GM12878 (cell line): Measurements from ENCODE around the gene ANAPC4. TPM values are rescaled to one million over a fixed set of nuclear protein-coding genes. Genes with fewer than 3 reads are reported as not detected.

Source experiments
- ATAC-seq: fragments of 200-7000 bp; cut with Tn5 transposase; 3 replicates; pipeline ENCODE4 v1.9.1; 2020; ENCODE audit warnings: mild to moderate bottlenecking, moderate library complexity
- BruUV-seq: library from RNA; stranded (reverse); fragments of 400-500 nt; replicated peaks from 2 replicates; lab custom pipeline; 2021; lab: Mats Ljungman, UMichigan
- CTCF ChIA-PET: fragments of 300-600 bp; sonication (Branson Sonifier 250); formaldehyde crosslinking; extraction: SDS; loops from one replicate; lab custom pipeline; 2021; ENCODE audit warnings: inconsistent platforms; lab: Yijun Ruan, JAX
- POLR2A ChIA-PET: fragments of 350-600 bp; formaldehyde crosslinking; extraction: SDS; loops from one replicate; lab custom pipeline; 2021; ENCODE audit warnings: inconsistent platforms; lab: Charles Lee
- RAD21 ChIA-PET: fragments of 300-600 bp; sonication (Branson Sonifier 250); formaldehyde crosslinking; loops from one replicate; lab custom pipeline; 2023; ENCODE audit warnings: antibody characterized with exemption; ENCODE audit not compliant: unreplicated experiment; lab: Charles Lee
- SMC1A ChIA-PET: fragments of 300-600 bp; sonication (Branson Sonifier 250); formaldehyde crosslinking; loops from one replicate; lab custom pipeline; 2023; ENCODE audit not compliant: unreplicated experiment, uncharacterized antibody; lab: Charles Lee
- DNase-seq: peaks from one replicate; pipeline ENCODE4 v3.0.0-alpha.2; 2011; ENCODE audit warnings: low read depth, low spot score
- FAIRE-seq: peaks from 3 replicates; lab custom pipeline; 2011; peaks lifted over from hg19 to GRCh38; lab: Jason Lieb, UNC
- H2AFZ ChIP-seq: 2 replicates; pipeline ENCODE4 v1.6.0; 2011; ENCODE audit warnings: low read depth, low read length, control low read depth; ENCODE audit not compliant: control insufficient read depth
- H3K27ac ChIP-seq: 2 replicates; pipeline ENCODE4 v1.5.1; 2011; ENCODE audit warnings: control low read depth; ENCODE audit not compliant: control insufficient read depth, insufficient read depth
- H3K27me3 ChIP-seq, 2 experiments: replicated peaks in 1 of 2; 2 replicates each; pipeline versions ENCODE4 v1.6.0 to v1.6.1; 2011; ENCODE audit warnings: low read length in 1 of 2; ENCODE audit not compliant: control insufficient read depth in 2 of 2, insufficient read depth in 2 of 2
- H3K36me3 ChIP-seq, 2 experiments: 2 replicates each; pipeline ENCODE4 v1.5.1; 2011; ENCODE audit warnings: low read length in 1 of 2; ENCODE audit not compliant: control insufficient read depth in 2 of 2, insufficient read depth in 2 of 2
- H3K4me1 ChIP-seq: 2 replicates; pipeline ENCODE4 v1.6.1; 2011; ENCODE audit warnings: mild to moderate bottlenecking, low read length, moderate library complexity, mixed read lengths; ENCODE audit not compliant: control insufficient read depth, insufficient read depth
- H3K4me2 ChIP-seq: 2 replicates; pipeline ENCODE4 v1.6.0; 2011; ENCODE audit warnings: control low read depth; ENCODE audit not compliant: control insufficient read depth, insufficient read depth
- H3K4me3 ChIP-seq: fragments of 200-600 bp; sonication (generic); 2 replicates; pipeline ENCODE4 v1.5.1; 2016
- H3K79me2 ChIP-seq: 2 replicates; pipeline ENCODE4 v1.6.0; 2011; ENCODE audit warnings: low read length; ENCODE audit not compliant: control insufficient read depth, insufficient read depth
- H3K9ac ChIP-seq: 2 replicates; pipeline ENCODE4 v1.8.0; 2011; ENCODE audit warnings: low read length, control low read depth, mixed read lengths; ENCODE audit not compliant: control insufficient read depth, insufficient read depth
- H3K9me3 ChIP-seq: replicated peaks from 3 replicates; pipeline ENCODE4 v1.5.1; 2011; ENCODE audit warnings: mild to moderate bottlenecking, low read length; ENCODE audit not compliant: control insufficient read depth, insufficient read depth
- H4K20me1 ChIP-seq: 2 replicates; pipeline ENCODE4 v1.6.0; 2011; ENCODE audit not compliant: control insufficient read depth, insufficient read depth
- CBX5 ChIP-seq: sonication (generic); IDR thresholded peaks from 2 replicates; pipeline ENCODE4 v1.6.1; 2016; ENCODE audit warnings: low read depth, moderate library complexity, mild to moderate bottlenecking, inconsistent platforms
- E4F1 ChIP-seq: fragments of 450-650 bp; IDR thresholded peaks from 2 replicates; pipeline ENCODE4 v1.6.1; 2018; ENCODE audit warnings: borderline replicate concordance, mild to moderate bottlenecking; ENCODE audit not compliant: partially characterized antibody
- ETV6 ChIP-seq, 2 experiments: fragments of 450-650 bp in 1 of 2; IDR thresholded peaks in 1 of 2; conservative IDR thresholded peaks in 1 of 2; 2 replicates each; pipeline ENCODE4 v1.6.1; 2014; ENCODE audit warnings: antibody characterized with exemption in 1 of 2, borderline replicate concordance in 1 of 2, low read depth in 1 of 2, mild to moderate bottlenecking in 1 of 2, moderate library complexity in 1 of 2
- MEF2A ChIP-seq: IDR thresholded peaks from 2 replicates; pipeline ENCODE4 v1.6.1; 2011; ENCODE audit warnings: low read depth, mild to moderate bottlenecking, low read length, moderate library complexity; ENCODE audit not compliant: insufficient read depth
- MEF2B ChIP-seq: fragments of 450-650 bp; IDR thresholded peaks from 2 replicates; pipeline ENCODE4 v1.6.1; 2018; ENCODE audit warnings: mild to moderate bottlenecking, moderate library complexity; ENCODE audit not compliant: partially characterized antibody, poor library complexity, severe bottlenecking
- MTA2 ChIP-seq: fragments of 450-650 bp; IDR thresholded peaks from 2 replicates; pipeline ENCODE4 v1.6.1; 2016; ENCODE audit warnings: low read depth, mild to moderate bottlenecking, moderate library complexity
- RBBP5 ChIP-seq: fragments of 200-600 bp; sonication (generic); conservative IDR thresholded peaks from 2 replicates; pipeline ENCODE4 v1.6.1; 2016
- SREBF2 ChIP-seq: IDR thresholded peaks from 2 replicates; pipeline ENCODE4 v1.6.1; 2012; ENCODE audit warnings: mild to moderate bottlenecking, low read length
- WGBS: methylation state at CpG from one replicate; pipeline ENCODE4 v1.1.6; 2016; ENCODE audit warnings: low lambda C conversion rate; ENCODE audit not compliant: insufficient replicate concordance, insufficient coverage; ENCODE audit errors: missing lambda C conversion rate; 5-methylcytosine and 5-hydroxymethylcytosine counted together
- in situ Hi-C: fragments of 300-500 bp; cut with MboI; formaldehyde crosslinking; loops from 9 replicates; pipeline ENCODE4 v1.14.3; 2018; ENCODE audit warnings: mixed read lengths
- intact Hi-C: fragments of 100-400 bp; cut with micrococcal nuclease; formaldehyde crosslinking; loops from one replicate; pipeline ENCODE4 v1.14.2; 2022; ENCODE audit not compliant: unreplicated experiment
- polyA plus RNA-seq, 11 experiments: library from polyadenylated mRNA; depleted of rRNA in 4 of 11; unstranded in 6 of 11; stranded (reverse) in 5 of 11; fragments of >200 nt; fragmentation: Nextera tagmentation in 4 of 11; fragmentation: Illumina TruSeq in 1 of 11; extraction: Ambion mirVana in 4 of 11; extraction: Trizol in 1 of 11; gene quantifications; 1 replicate in 1 of 11; 2 replicates in 10 of 11; pipeline versions ENCODE4 v1.2.1 to v1.2.3, GENCODE V29; 2011 to 2016; ENCODE audit warnings: inconsistent platforms in 2 of 11, missing spikeins in 2 of 11, low read depth in 1 of 11
- total RNA-seq, 4 experiments: library from RNA; depleted of rRNA in 3 of 4; stranded (reverse); fragments of >200 nt in 3 of 4; fragmentation: Illumina TruSeq in 1 of 4; extraction: Trizol in 1 of 4; gene quantifications; 2 replicates each; pipeline versions ENCODE4 v1.2.1 to v1.2.3, GENCODE V29; 2013 to 2021
- TF ChIP-seq, protein P1 (sequence below): fragments of 150-350 bp; IDR thresholded peaks from 2 replicates; pipeline ENCODE4 v1.6.1; 2016; ENCODE audit warnings: low read depth, low read length
- TF ChIP-seq, protein P2 (sequence below): IDR thresholded peaks from 2 replicates; pipeline ENCODE4 v1.6.1; 2012; ENCODE audit warnings: low read depth, low read length, improper control_type of control experiment

ANAPC4 gene
- total and polyA plus RNA-seq, 10 of the 15 experiments (the other 5 are each of a cell fraction or from before 2014, with no cell fraction given), result 16.3 to 50.2 (median 29.9) TPM

DNA sequence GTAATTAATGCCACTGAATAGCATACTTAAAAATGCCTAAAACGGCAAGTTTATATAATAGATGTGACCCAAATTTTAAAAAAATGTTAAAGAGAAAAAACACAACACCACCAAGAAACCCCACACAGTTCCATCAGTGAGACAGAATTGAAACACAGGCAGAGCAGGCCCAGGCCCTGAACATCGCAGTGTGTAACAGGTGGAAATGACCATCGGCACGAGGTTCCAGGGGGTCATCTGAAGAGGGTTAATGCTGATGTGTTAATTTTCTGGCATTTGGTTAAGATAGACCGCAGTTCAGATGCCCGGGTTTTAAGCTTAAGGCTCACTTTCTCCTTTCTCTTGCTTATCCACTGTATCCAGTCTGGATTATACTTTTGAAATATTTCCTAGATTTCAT is 66.8 kb downstream of the ANAPC4 start:
- H2AFZ ChIP-seq, result no peak overlapping the region
- no TSS peak for BruUV-seq
- no peaks in the 10 kb centered on the region for H3K79me2 ChIP-seq
- DNase-seq (no peak), FAIRE-seq (no peak), ATAC-seq (no peak)
- H3K27me3 ChIP-seq, result no peaks in the 10 kb centered on the region; a peak in 1 of 4 replicates
- no peaks in the 10 kb centered on the region; the same call in 1 of the 2 replicates for H3K4me1 ChIP-seq
- intact Hi-C loops (loop anchor here (10.0 kb wide), 1 partner anchor 181 kb away; no protein-coding TSS in a partner anchor), in situ Hi-C loops (loop anchor here (5.0 kb wide), 1 partner anchor 333 kb away; no protein-coding TSS in a partner anchor)
- ChIA-PET SMC1A (interaction anchor here (1.0 kb wide), 1 partner anchor 324 kb away, joined by 3 read pairs; no protein-coding TSS in a partner anchor), RAD21 (no interaction called here), CTCF (interaction anchor here (7.0 kb wide), 1 partner anchor 325 kb away, joined by 104 read pairs; no protein-coding TSS in a partner anchor), POLR2A (no interaction called here)
- 60% methylated on average over 6 of the region's 6 CpGs for WGBS
- H3K9me3 ChIP-seq, result no peaks in the 10 kb centered on the region
- no peak overlapping the region for H3K4me2 ChIP-seq
- no peak overlapping the region for H3K4me3 ChIP-seq
- H3K36me3 ChIP-seq, result no peaks in the 10 kb centered on the region
- H4K20me1 ChIP-seq, result no peaks in the 10 kb centered on the region
- TF ChIP-seq E4F1 (no peak), MTA2 (no peak), MEF2A (no peak), SREBF2 (no peak), MEF2B (no peak), ETV6 (conservative IDR thresholded peaks at IDR 0.05 in 1 of 2, IDR thresholded peaks at IDR 0.05 in 1 of 2; ENCODE audit: borderline replicate concordance in 1 of 2, low read depth in 1 of 2) (no peak), CBX5 (no peak), RBBP5 (no peak)
- TF ChIP-seq, protein P1, sequence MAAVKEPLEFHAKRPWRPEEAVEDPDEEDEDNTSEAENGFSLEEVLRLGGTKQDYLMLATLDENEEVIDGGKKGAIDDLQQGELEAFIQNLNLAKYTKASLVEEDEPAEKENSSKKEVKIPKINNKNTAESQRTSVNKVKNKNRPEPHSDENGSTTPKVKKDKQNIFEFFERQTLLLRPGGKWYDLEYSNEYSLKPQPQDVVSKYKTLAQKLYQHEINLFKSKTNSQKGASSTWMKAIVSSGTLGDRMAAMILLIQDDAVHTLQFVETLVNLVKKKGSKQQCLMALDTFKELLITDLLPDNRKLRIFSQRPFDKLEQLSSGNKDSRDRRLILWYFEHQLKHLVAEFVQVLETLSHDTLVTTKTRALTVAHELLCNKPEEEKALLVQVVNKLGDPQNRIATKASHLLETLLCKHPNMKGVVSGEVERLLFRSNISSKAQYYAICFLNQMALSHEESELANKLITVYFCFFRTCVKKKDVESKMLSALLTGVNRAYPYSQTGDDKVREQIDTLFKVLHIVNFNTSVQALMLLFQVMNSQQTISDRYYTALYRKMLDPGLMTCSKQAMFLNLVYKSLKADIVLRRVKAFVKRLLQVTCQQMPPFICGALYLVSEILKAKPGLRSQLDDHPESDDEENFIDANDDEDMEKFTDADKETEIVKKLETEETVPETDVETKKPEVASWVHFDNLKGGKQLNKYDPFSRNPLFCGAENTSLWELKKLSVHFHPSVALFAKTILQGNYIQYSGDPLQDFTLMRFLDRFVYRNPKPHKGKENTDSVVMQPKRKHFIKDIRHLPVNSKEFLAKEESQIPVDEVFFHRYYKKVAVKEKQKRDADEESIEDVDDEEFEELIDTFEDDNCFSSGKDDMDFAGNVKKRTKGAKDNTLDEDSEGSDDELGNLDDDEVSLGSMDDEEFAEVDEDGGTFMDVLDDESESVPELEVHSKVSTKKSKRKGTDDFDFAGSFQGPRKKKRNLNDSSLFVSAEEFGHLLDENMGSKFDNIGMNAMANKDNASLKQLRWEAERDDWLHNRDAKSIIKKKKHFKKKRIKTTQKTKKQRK, result no peak
- TF ChIP-seq, protein P2, sequence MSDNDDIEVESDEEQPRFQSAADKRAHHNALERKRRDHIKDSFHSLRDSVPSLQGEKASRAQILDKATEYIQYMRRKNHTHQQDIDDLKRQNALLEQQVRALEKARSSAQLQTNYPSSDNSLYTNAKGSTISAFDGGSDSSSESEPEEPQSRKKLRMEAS, result no peak
- no peak overlapping the region for H3K27ac ChIP-seq
- no peak overlapping the region for H3K9ac ChIP-seq
